HEK293T (cell line): ENCODE data around the gene NR0B1.

ENCODE experiments used
- CTCF ChIA-PET: fragments of 350-600 bp; formaldehyde crosslinking; extraction: SDS; loops from one replicate; lab custom pipeline; 2021; ENCODE audit warnings: antibody characterized with exemption, inconsistent platforms; lab: Yijun Ruan, JAX
- POLR2A ChIA-PET: fragments of 350-600 bp; formaldehyde crosslinking; extraction: SDS; loops from one replicate; lab custom pipeline; 2020; ENCODE audit warnings: antibody characterized with exemption, inconsistent platforms; lab: Yijun Ruan, JAX
- DNase-seq: peaks from one replicate; pipeline ENCODE4 v3.0.0; 2012; ENCODE audit warnings: mixed read lengths; ENCODE audit errors: extremely low spot score
- ARNT ChIP-seq: fragments of 450-650 bp; IDR thresholded peaks from 2 replicates; pipeline ENCODE4 v1.6.1; 2017; ENCODE audit warnings: mild to moderate bottlenecking
- BHLHE40 ChIP-seq: fragments of 450-650 bp; IDR thresholded peaks from 2 replicates; pipeline ENCODE4 v1.6.1; 2016; ENCODE audit warnings: mild to moderate bottlenecking, moderate library complexity, borderline replicate concordance
- CTBP1 ChIP-seq: fragments of 450-650 bp; IDR thresholded peaks from 2 replicates; pipeline ENCODE4 v1.6.1; 2016; ENCODE audit warnings: borderline replicate concordance
- ELF4 ChIP-seq: fragments of 450-650 bp; IDR thresholded peaks from 2 replicates; pipeline ENCODE4 v1.6.1; 2017; ENCODE audit warnings: antibody characterized with exemption
- FOXA1 ChIP-seq: fragments of 450-650 bp; IDR thresholded peaks from 2 replicates; pipeline ENCODE4 v1.6.1; 2016; ENCODE audit warnings: mild to moderate bottlenecking
- FOXK2 ChIP-seq: fragments of 450-650 bp; IDR thresholded peaks from 2 replicates; pipeline ENCODE4 v1.6.1; 2016; ENCODE audit warnings: mild to moderate bottlenecking
- FOXM1 ChIP-seq: fragments of 450-650 bp; IDR thresholded peaks from 2 replicates; pipeline ENCODE4 v1.6.1; 2017; ENCODE audit warnings: mild to moderate bottlenecking, borderline replicate concordance
- HDGF ChIP-seq: fragments of 450-650 bp; IDR thresholded peaks from 2 replicates; pipeline ENCODE4 v1.6.1; 2017; ENCODE audit warnings: antibody characterized with exemption, borderline replicate concordance
- L3MBTL2 ChIP-seq: fragments of 450-650 bp; conservative IDR thresholded peaks from 2 replicates; pipeline ENCODE4 v1.6.1; 2016; ENCODE audit warnings: mild to moderate bottlenecking
- LEF1 ChIP-seq: fragments of 450-650 bp; IDR thresholded peaks from 2 replicates; pipeline ENCODE4 v1.6.1; 2017; ENCODE audit warnings: mild to moderate bottlenecking, borderline replicate concordance
- NFRKB ChIP-seq: fragments of 450-650 bp; IDR thresholded peaks from 2 replicates; pipeline ENCODE4 v1.6.1; 2016; ENCODE audit warnings: mild to moderate bottlenecking, moderate library complexity
- SP1 ChIP-seq: fragments of 450-650 bp; IDR thresholded peaks from 2 replicates; pipeline ENCODE4 v1.6.1; 2017
- SUZ12 ChIP-seq: fragments of 450-650 bp; IDR thresholded peaks from 2 replicates; pipeline ENCODE4 v1.6.1; 2016; ENCODE audit warnings: mild to moderate bottlenecking
- TARDBP ChIP-seq: fragments of 450-650 bp; IDR thresholded peaks from 2 replicates; pipeline ENCODE4 v1.6.1; 2016
- ZNF384 ChIP-seq: fragments of 450-650 bp; IDR thresholded peaks from 2 replicates; pipeline ENCODE4 v1.6.1; 2016
- TF ChIP-seq, protein P1 (sequence below): fragments of 450-650 bp; IDR thresholded peaks from 2 replicates; pipeline ENCODE4 v1.6.1; 2016

The NR0B1 gene

DNA sequence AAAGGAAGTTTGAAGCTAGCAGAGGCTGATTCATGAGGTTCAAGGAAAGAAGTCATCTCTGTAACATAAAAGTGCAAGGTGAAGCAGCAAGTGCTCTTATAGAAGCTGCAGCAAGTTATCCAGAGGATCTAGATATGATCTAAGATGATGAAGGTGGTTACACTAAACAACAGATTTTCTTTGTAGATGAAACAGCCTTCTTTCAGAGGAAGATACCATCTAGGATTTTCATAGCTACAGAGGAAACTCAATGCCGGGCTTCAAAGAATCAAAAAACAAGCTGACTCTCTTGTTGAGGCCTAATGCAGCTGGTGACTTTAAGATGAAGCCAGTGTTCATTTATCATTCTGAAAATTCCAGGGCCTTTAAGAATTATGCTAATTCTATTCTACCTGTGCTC lies 28.8 kb downstream of the NR0B1 start:
- ChIA-PET CTCF (no interaction called here), POLR2A (no interaction called here)
- no peak for DNase-seq
- TF ChIP-seq LEF1 (no peak), CTBP1 (no peak), FOXM1 (no peak), ELF4 (no peak), ZNF384 (no peak), FOXK2 (no peak), L3MBTL2 (no peak), SP1 (no peak), FOXA1 (no peak), SUZ12 (no peak), BHLHE40 (no peak), ARNT (no peak), TARDBP (no peak), NFRKB (no peak), HDGF (no peak)
- TF ChIP-seq, protein P1, sequence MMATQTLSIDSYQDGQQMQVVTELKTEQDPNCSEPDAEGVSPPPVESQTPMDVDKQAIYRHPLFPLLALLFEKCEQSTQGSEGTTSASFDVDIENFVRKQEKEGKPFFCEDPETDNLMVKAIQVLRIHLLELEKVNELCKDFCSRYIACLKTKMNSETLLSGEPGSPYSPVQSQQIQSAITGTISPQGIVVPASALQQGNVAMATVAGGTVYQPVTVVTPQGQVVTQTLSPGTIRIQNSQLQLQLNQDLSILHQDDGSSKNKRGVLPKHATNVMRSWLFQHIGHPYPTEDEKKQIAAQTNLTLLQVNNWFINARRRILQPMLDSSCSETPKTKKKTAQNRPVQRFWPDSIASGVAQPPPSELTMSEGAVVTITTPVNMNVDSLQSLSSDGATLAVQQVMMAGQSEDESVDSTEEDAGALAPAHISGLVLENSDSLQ, result no peak

DNA sequence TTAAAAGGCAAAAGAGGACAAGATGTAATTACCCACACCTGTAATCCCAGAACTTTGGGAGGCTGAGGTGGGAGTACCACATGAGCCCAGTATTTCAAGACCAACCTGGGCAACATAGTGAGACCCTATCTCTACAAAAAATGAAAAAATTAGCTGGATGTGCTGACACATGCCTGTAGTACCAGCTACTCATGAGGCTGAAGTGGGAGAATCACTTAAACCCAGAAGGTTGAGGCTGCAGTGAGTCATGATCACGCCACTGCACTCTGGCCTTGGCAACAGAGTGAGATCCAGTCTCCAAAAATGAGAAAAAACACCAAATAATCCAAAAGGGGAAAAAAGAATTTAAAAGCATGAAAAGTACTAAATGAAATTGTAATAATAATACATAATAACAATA lies 30.8 kb downstream of the NR0B1 start:
- no peak for DNase-seq
- ChIA-PET POLR2A (no interaction called here), CTCF (no interaction called here)
- TF ChIP-seq HDGF (no peak), FOXM1 (no peak), FOXK2 (no peak), SP1 (no peak), NFRKB (no peak), LEF1 (no peak), SUZ12 (no peak), CTBP1 (no peak), FOXA1 (no peak)

DNA sequence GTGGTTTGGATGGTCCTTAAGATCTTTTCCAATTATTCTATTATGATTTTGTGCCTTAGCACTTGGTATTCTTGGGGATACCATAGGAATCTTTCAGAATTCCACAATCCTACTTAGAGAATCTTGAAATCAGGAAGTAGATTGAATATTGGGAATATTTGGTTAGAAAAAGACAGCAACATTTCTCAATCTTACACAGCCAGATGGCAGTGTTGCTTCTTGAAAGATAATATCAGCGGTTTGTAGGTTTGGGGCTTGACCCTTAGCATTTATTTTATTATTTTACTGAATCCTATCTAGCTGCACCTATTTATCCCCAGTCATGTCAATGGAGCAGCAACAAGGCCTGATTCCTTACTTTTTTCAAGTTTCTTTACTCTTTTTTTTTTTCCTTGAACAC lies 33.7 kb downstream of the NR0B1 start:
- no peak for TF ChIP-seq FOXM1
- no peak for TF ChIP-seq TARDBP
- no peak for TF ChIP-seq L3MBTL2
- ChIA-PET CTCF (no interaction called here), POLR2A (no interaction called here)
- no peak for DNase-seq

DNA sequence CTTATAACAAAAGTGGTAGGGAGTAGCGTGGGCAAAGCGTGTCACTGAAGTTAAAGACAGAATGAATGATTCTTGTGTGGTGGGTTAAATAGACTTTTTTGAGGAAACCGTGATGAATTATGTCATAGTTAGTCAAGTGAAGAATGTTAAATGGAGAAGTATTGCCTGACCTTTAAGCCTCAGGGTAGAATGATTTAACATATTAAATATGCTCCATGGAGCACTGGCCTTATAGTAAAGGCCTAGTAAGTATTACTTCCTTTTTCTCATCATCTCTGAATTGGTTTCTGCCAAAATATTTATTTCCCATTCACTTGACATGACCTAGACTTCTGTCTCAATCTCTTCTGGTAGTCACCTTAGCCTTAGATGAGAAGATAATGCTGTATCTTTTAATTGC lies 38.6 kb downstream of the NR0B1 start:
- CTCF ChIA-PET, result no interaction called here

DNA sequence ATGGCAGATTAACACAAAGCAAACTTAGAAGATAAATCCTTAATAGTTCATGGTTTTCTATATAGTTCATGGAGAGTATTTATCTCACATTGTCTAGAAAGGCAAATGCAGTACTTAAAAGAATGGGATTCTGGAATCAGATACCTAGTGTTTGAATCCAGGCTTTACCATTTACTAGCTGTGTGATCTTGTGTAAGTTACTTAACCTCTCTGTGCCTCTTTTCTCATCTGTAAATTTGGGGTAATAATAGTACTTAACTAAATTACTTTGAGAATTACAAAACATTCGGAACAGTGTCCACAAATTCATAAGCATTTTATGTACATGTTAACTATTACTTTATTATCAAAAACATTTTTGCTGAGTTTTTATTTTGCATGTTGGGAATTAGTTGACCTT lies 46.4 kb downstream of the NR0B1 start:
- no peak for DNase-seq
- CTCF ChIA-PET, result interaction anchor here (0.7 kb wide), 1 partner anchor 244 kb away, joined by 3 read pairs; no protein-coding TSS in a partner anchor

More for the DNA sequence above, 38.6 kb downstream of the NR0B1 start:
- POLR2A ChIA-PET, result no interaction called here
- TF ChIP-seq BHLHE40, result no peak
- no peak for TF ChIP-seq FOXK2
- no peak for TF ChIP-seq TARDBP
- TF ChIP-seq SP1, result no peak
- TF ChIP-seq SUZ12, result no peak
- TF ChIP-seq L3MBTL2, result no peak
- TF ChIP-seq, protein P1, result no peak
- TF ChIP-seq HDGF, result no peak
- no peak for TF ChIP-seq FOXA1
- TF ChIP-seq NFRKB, result no peak
- no peak for DNase-seq

DNA sequence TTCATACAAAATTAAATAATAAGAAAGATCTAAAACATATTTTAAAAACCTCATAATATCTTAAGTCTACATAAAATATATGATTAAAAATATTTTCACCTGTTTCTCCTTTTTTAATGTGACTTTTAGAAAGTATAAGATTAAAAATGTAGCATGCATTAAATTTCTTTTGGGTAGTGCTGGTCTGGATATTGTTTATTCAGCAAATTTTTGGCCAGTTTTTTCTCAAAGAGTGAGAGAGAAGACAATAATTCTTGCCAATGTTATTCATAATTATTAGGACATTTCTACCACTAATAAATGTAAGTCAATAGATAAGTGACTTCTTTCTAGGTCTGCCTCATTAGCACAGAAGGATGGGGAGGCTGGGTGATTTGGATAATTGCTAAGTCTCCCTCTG lies 48.2 kb downstream of the NR0B1 start:
- ChIA-PET POLR2A (no interaction called here), CTCF (no interaction called here)
- no peak for DNase-seq
- no peak for TF ChIP-seq SP1
- TF ChIP-seq FOXK2, result no peak
- TF ChIP-seq, protein P1, result no peak
- no peak for TF ChIP-seq SUZ12
- no peak for TF ChIP-seq FOXA1
- TF ChIP-seq FOXM1, result no peak
- TF ChIP-seq ZNF384, result no peak
- no peak for TF ChIP-seq CTBP1
- TF ChIP-seq L3MBTL2, result no peak
- TF ChIP-seq LEF1, result no peak
- no peak for TF ChIP-seq TARDBP
- TF ChIP-seq ELF4, result no peak
- TF ChIP-seq ARNT, result no peak
- no peak for TF ChIP-seq HDGF
- no peak for TF ChIP-seq NFRKB
- TF ChIP-seq BHLHE40, result no peak

More for the DNA sequence above, 46.4 kb downstream of the NR0B1 start:
- POLR2A ChIA-PET, result no interaction called here
- TF ChIP-seq L3MBTL2 (no peak), FOXM1 (no peak), TARDBP (no peak), ZNF384 (no peak), HDGF (no peak), FOXA1 (no peak), SP1 (no peak), BHLHE40 (no peak), FOXK2 (no peak), SUZ12 (no peak), ARNT (no peak)
- TF ChIP-seq, protein P1, result no peak
